CD4-positive, alpha-beta T cell treated with Interleukin-6 at 100 ng/mL for 8 hours (primary cell): Measurements from ENCODE around the gene HERPUD2.
A peak's percentile ranks its signal among the peaks of the same experiment; 100 is the strongest.
"Not testable (repeated sequence)": the region's sequence is repeated elsewhere in the genome, so short reads cannot be mapped to it uniquely, and the experiment has no call there.

Source experiments
- DNase-seq: peaks from one replicate; pipeline ENCODE4 v3.0.0-alpha.2; 2020; ENCODE audit warnings: mixed read lengths, low spot score

HERPUD2 gene

GRCh38 chr7:35714407-35714806, 19.5 kb upstream of the HERPUD2 start:
- no peak for DNase-seq

- no peak for DNase-seq
Observed at GRCh38 chr7:35712563-35713226, 17.8 kb upstream of the HERPUD2 start.

GRCh38 chr7:35707422-35707821, 12.5 kb upstream of the HERPUD2 start:
- DNase-seq, result no peak

- DNase-seq, result no peak
Observed at GRCh38 chr7:35705932-35706461, 11.1 kb upstream of the HERPUD2 start.

- no peak for DNase-seq
Observed at GRCh38 chr7:35704261-35704660, 9.3 kb upstream of the HERPUD2 start.

- no peak for DNase-seq
Observed at GRCh38 chr7:35702541-35702940, 7.6 kb upstream of the HERPUD2 start.

- no peak for DNase-seq
Observed at GRCh38 chr7:35701287-35701900, 6.5 kb upstream of the HERPUD2 start.

- no peak for DNase-seq
Observed at GRCh38 chr7:35700865-35701264, 5.9 kb upstream of the HERPUD2 start.

GRCh38 chr7:35700333-35700732, 5.4 kb upstream of the HERPUD2 start:
- DNase-seq, result no peak

GRCh38 chr7:35699796-35700305, 4.9 kb upstream of the HERPUD2 start:
- no peak for DNase-seq

- not testable (repeated sequence) for DNase-seq
Observed at GRCh38 chr7:35698382-35698781, 3.4 kb upstream of the HERPUD2 start.

GRCh38 chr7:35697414-35698175, 2.7 kb upstream of the HERPUD2 start:
- no peak for DNase-seq

GRCh38 chr7:35695987-35696386, 1.1 kb upstream of the HERPUD2 start:
- DNase-seq, result no peak

- DNase-seq, result no peak
Observed at GRCh38 chr7:35695473-35695850, 527 bp upstream of the HERPUD2 start.

- DNase-seq, result no peak
Observed at GRCh38 chr7:35694161-35694783, 663 bp downstream of the HERPUD2 start.

GRCh38 chr7:35691827-35692307, 3.1 kb downstream of the HERPUD2 start:
- peak; percentile 38 for DNase-seq

- DNase-seq, result no peak
Observed at GRCh38 chr7:35691366-35691765, 3.6 kb downstream of the HERPUD2 start.

- not testable (repeated sequence) for DNase-seq
Observed at GRCh38 chr7:35690614-35691013, 4.3 kb downstream of the HERPUD2 start.

GRCh38 chr7:35685781-35686180, 9.2 kb downstream of the HERPUD2 start:
- no peak for DNase-seq

GRCh38 chr7:35681231-35682029, 13.5 kb downstream of the HERPUD2 start:
- no peak for DNase-seq

- no peak for DNase-seq
Observed at GRCh38 chr7:35680403-35681013, 14.4 kb downstream of the HERPUD2 start.
